ENCODE results near the gene POP5.

The POP5 gene

GRCh38 chr12:120588948-120589930 lies 8.0 kb upstream of the POP5 start:
- DNase-seq = no peak

GRCh38 chr12:120588371-120588770 lies 7.2 kb upstream of the POP5 start:
- no peak for DNase-seq

GRCh38 chr12:120586860-120587259 lies 5.7 kb upstream of the POP5 start:
- no peak for DNase-seq

- DNase-seq = no peak
These were observed 5.0 kb upstream of the POP5 start for GRCh38 chr12:120586206-120586605.

GRCh38 chr12:120584343-120585149 lies 3.3 kb upstream of the POP5 start:
- peak; percentile 71 for DNase-seq

GRCh38 chr12:120583478-120584030 lies 2.4 kb upstream of the POP5 start:
- peak; percentile 82 for DNase-seq

- no peak for DNase-seq
These were observed 796 bp upstream of the POP5 start for GRCh38 chr12:120581998-120582397.

- no peak for DNase-seq
These were observed 2.0 kb downstream of the POP5 start for GRCh38 chr12:120579179-120579578.

GRCh38 chr12:120574106-120574505 lies 7.1 kb downstream of the POP5 start:
- no peak for DNase-seq

GRCh38 chr12:120573560-120573959 lies 7.6 kb downstream of the POP5 start:
- no peak for DNase-seq

- no peak for DNase-seq
These were observed 9.9 kb downstream of the POP5 start for GRCh38 chr12:120571299-120571698.

GRCh38 chr12:120563495-120563894 lies 17.7 kb downstream of the POP5 start:
- no peak for DNase-seq

GRCh38 chr12:120562906-120563305 lies 18.3 kb downstream of the POP5 start:
- DNase-seq = no peak

- no peak for DNase-seq
These were observed 23.6 kb downstream of the POP5 start for GRCh38 chr12:120557589-120557988.

GRCh38 chr12:120554678-120555077 lies 26.5 kb downstream of the POP5 start:
- no peak for DNase-seq

- DNase-seq = no peak
These were observed 35.2 kb downstream of the POP5 start for GRCh38 chr12:120546050-120546386.

GRCh38 chr12:120544691-120545090 lies 36.5 kb downstream of the POP5 start:
- no peak for DNase-seq

GRCh38 chr12:120542166-120542565 lies 39.0 kb downstream of the POP5 start:
- no peak for DNase-seq

- DNase-seq = no peak
These were observed 40.8 kb downstream of the POP5 start for GRCh38 chr12:120540445-120540844.

GRCh38 chr12:120539303-120539702 lies 41.9 kb downstream of the POP5 start:
- DNase-seq = no peak

- no peak for DNase-seq
These were observed 42.7 kb downstream of the POP5 start for GRCh38 chr12:120538281-120539156.

- no peak for DNase-seq
These were observed 43.4 kb downstream of the POP5 start for GRCh38 chr12:120537856-120538220.
